Vagina (tissue), 2 donors: ENCODE data around the gene CAPRIN1.

Experiments used
- POLR2AphosphoS5 ChIP-seq, 2 donors: sonication (generic); formaldehyde crosslinking; IDR thresholded peaks; one replicate each; pipeline ENCODE4 v1.9.0; 2017; ENCODE audit warnings: antibody characterized with exemption in 2 of 2, mild to moderate bottlenecking in 2 of 2, low read depth in 1 of 2; ENCODE audit not compliant: insufficient read depth in 1 of 2
- TF ChIP-seq, protein P1 (sequence below), 3 experiments: fragments of 450-650 bp in 2 of 3; fragments of 200-600 bp in 1 of 3; sonication (generic) in 1 of 3; IDR thresholded peaks; one replicate each; pipeline ENCODE4 v1.5.1; 2017 to 2019; ENCODE audit warnings: antibody characterized with exemption in 3 of 3, mild to moderate bottlenecking in 2 of 3, moderate library complexity in 2 of 3

DNA sequence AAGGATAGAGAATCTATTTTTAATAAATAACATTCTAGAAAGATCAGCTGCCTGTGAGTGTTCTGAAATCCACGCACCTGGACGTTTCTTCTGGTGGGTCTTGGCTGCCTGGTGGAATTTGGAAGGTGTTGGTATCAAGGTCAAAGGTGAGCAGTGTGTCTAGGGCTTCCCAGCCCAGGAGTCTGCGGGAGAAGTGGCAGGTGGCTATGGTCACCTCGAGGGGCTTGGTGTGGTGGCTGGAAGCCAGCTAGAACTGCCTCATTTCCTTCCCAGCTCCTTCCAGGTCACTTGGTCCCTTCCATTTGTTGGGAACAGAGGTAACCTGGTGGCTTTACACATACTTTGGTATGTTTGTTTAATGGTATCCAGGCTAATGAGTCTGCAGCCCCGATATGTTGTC lies 95.3 kb downstream of the CAPRIN1 start:
- TF ChIP-seq, protein P1, sequence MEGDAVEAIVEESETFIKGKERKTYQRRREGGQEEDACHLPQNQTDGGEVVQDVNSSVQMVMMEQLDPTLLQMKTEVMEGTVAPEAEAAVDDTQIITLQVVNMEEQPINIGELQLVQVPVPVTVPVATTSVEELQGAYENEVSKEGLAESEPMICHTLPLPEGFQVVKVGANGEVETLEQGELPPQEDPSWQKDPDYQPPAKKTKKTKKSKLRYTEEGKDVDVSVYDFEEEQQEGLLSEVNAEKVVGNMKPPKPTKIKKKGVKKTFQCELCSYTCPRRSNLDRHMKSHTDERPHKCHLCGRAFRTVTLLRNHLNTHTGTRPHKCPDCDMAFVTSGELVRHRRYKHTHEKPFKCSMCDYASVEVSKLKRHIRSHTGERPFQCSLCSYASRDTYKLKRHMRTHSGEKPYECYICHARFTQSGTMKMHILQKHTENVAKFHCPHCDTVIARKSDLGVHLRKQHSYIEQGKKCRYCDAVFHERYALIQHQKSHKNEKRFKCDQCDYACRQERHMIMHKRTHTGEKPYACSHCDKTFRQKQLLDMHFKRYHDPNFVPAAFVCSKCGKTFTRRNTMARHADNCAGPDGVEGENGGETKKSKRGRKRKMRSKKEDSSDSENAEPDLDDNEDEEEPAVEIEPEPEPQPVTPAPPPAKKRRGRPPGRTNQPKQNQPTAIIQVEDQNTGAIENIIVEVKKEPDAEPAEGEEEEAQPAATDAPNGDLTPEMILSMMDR (IDR thresholded peaks at IDR 0.05), result no peak
- TF ChIP-seq POLR2AphosphoS5 (IDR thresholded peaks at IDR 0.05; ENCODE audit: insufficient read depth in 1 of 2, low read depth in 1 of 2), result no peak
